ENCODE measurements around the gene HELT. TPM values are rescaled to one million over a fixed set of nuclear protein-coding genes. Genes with fewer than 3 reads are reported as not detected.

HELT gene
- total and polyA plus RNA-seq, 4 donors = not detected

DNA sequence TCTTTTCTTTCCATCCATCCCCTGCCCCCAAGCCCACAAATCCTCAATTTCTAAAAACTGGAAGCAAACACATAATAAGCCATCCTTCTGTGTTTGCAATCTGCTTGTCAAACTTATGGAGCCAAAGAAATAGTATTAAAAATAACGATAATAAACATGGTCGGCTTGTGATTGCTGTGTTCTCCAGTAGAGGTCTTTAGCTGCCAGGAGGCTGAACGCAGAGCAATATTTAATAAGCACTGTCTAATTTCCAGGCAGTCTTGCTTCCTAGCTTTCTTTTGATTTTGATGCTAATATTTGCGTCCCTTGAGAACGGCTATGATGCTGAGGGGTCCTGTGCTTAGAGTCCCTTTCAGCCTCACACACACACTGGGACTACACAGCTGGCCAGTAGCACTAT lies 3.2 kb upstream of the HELT start:
- H3K27me3 ChIP-seq (ENCODE audit: control insufficient read depth in 4 of 4, insufficient read depth in 4 of 4, low read length in 3 of 4) = peaks cover 2 to 26% (median 10%) of the 10 kb centered on the region in 4 donors

DNA sequence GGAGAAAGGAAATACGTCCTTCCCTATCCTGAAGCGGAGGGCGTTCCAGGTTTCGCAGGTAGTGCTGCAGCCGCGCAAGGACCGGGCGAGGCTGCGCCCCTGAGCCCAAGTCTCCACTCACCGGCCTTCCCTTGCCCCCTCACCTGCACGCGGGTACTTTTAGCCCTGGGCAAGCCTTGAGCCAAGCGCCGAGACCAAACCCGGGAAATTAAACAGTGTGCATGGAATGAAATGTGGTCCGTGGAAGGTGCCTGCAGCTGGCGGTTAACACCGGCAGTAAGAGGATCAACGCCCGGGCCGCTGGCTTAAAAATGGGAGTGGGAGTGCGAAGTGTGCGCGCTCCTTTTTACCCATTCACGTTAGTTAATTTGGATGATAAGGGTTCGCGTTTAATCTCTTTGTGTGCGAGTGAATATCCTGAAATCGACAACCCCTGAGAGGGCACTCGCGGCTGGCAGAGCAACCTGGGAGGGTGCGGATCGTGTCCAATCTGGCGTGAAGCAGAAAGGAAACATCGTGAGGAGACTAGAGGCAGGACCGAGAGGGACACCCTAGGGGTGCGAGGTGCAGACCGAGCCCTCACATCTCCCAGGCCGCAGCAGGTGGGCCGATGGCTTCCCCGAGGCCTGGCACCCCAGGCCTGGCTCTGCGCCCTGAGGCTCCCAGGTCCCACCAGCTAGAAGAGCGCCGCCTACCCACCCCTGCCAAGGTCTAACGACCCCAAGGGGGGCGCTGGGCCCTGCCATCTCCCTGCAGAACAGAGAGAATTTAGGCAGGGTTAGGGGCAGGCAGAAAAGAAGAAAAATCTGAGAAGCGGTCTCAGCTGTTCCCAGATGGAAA lies 2.0 kb upstream of the HELT start:
- Histone ChIP-seq H3K27ac (ENCODE audit: low read depth in 1 of 2, low read length in 2 of 2) (no peak overlapping the region), H3K9me3 (ENCODE audit: control insufficient read depth in 4 of 4, low read length in 3 of 4) (no peaks in the 10 kb centered on the region), H3K36me3 (ENCODE audit: control insufficient read depth in 4 of 4, insufficient read depth in 3 of 4, low read depth in 1 of 4, low read length in 3 of 4) (no peaks in the 10 kb centered on the region), H3K9ac (ENCODE audit: low read depth in 1 of 2, low read length in 2 of 2) (no peak overlapping the region), H3K4me1 (ENCODE audit: control insufficient read depth in 4 of 4, insufficient read depth in 4 of 4, low read length in 3 of 4) (peaks cover 6 to 48% (median 33%) of the 10 kb centered on the region in 4 donors), H3K27me3 (ENCODE audit: control insufficient read depth in 4 of 4, insufficient read depth in 4 of 4, low read length in 3 of 4) (peaks cover 2 to 35% (median 10%) of the 10 kb centered on the region in 4 donors), H3K4me3 (ENCODE audit: low read depth in 1 of 3, low read length in 3 of 3) (no peak overlapping the region)
- peak; percentile 27 for DNase-seq (ENCODE audit: low spot score)
- no peak for TF ChIP-seq SP1 (IDR thresholded peaks at IDR 0.05)
- TF ChIP-seq, protein P1, sequence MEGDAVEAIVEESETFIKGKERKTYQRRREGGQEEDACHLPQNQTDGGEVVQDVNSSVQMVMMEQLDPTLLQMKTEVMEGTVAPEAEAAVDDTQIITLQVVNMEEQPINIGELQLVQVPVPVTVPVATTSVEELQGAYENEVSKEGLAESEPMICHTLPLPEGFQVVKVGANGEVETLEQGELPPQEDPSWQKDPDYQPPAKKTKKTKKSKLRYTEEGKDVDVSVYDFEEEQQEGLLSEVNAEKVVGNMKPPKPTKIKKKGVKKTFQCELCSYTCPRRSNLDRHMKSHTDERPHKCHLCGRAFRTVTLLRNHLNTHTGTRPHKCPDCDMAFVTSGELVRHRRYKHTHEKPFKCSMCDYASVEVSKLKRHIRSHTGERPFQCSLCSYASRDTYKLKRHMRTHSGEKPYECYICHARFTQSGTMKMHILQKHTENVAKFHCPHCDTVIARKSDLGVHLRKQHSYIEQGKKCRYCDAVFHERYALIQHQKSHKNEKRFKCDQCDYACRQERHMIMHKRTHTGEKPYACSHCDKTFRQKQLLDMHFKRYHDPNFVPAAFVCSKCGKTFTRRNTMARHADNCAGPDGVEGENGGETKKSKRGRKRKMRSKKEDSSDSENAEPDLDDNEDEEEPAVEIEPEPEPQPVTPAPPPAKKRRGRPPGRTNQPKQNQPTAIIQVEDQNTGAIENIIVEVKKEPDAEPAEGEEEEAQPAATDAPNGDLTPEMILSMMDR (IDR thresholded peaks at IDR 0.05; ENCODE audit: low read depth, low read length, missing input control) = no peak
- WGBS = 6% methylated on average over 47 of the region's 47 CpGs

More for the DNA sequence above, 3.2 kb upstream of the HELT start:
- TF ChIP-seq NR2F2 (IDR thresholded peaks at IDR 0.05) (no peak), FOXA1 (IDR thresholded peaks at IDR 0.05) (no peak), TAF1 (conservative IDR thresholded peaks at IDR 0.05) (no peak), HNF4A (conservative IDR thresholded peaks at IDR 0.05) (no peak), GABPA (IDR thresholded peaks at IDR 0.05 in 1 of 2, conservative IDR thresholded peaks at IDR 0.05 in 1 of 2) (no peak), SP1 (IDR thresholded peaks at IDR 0.05) (no peak), EGR1 (IDR thresholded peaks at IDR 0.05; ENCODE audit: low read depth in 2 of 2) (no peak), YY1 (IDR thresholded peaks at IDR 0.05) (no peak), HNF4G (IDR thresholded peaks at IDR 0.05) (no peak), JUND (IDR thresholded peaks at IDR 0.05) (no peak)
- TF ChIP-seq, protein P2, sequence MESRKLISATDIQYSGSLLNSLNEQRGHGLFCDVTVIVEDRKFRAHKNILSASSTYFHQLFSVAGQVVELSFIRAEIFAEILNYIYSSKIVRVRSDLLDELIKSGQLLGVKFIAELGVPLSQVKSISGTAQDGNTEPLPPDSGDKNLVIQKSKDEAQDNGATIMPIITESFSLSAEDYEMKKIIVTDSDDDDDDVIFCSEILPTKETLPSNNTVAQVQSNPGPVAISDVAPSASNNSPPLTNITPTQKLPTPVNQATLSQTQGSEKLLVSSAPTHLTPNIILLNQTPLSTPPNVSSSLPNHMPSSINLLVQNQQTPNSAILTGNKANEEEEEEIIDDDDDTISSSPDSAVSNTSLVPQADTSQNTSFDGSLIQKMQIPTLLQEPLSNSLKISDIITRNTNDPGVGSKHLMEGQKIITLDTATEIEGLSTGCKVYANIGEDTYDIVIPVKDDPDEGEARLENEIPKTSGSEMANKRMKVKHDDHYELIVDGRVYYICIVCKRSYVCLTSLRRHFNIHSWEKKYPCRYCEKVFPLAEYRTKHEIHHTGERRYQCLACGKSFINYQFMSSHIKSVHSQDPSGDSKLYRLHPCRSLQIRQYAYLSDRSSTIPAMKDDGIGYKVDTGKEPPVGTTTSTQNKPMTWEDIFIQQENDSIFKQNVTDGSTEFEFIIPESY (IDR thresholded peaks at IDR 0.05) = no peak
- TF ChIP-seq, protein P1 (IDR thresholded peaks at IDR 0.05; ENCODE audit: low read depth, low read length, missing input control) = no peak
- TF ChIP-seq, protein P3, sequence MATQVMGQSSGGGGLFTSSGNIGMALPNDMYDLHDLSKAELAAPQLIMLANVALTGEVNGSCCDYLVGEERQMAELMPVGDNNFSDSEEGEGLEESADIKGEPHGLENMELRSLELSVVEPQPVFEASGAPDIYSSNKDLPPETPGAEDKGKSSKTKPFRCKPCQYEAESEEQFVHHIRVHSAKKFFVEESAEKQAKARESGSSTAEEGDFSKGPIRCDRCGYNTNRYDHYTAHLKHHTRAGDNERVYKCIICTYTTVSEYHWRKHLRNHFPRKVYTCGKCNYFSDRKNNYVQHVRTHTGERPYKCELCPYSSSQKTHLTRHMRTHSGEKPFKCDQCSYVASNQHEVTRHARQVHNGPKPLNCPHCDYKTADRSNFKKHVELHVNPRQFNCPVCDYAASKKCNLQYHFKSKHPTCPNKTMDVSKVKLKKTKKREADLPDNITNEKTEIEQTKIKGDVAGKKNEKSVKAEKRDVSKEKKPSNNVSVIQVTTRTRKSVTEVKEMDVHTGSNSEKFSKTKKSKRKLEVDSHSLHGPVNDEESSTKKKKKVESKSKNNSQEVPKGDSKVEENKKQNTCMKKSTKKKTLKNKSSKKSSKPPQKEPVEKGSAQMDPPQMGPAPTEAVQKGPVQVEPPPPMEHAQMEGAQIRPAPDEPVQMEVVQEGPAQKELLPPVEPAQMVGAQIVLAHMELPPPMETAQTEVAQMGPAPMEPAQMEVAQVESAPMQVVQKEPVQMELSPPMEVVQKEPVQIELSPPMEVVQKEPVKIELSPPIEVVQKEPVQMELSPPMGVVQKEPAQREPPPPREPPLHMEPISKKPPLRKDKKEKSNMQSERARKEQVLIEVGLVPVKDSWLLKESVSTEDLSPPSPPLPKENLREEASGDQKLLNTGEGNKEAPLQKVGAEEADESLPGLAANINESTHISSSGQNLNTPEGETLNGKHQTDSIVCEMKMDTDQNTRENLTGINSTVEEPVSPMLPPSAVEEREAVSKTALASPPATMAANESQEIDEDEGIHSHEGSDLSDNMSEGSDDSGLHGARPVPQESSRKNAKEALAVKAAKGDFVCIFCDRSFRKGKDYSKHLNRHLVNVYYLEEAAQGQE (IDR thresholded peaks at IDR 0.05) = no peak
- H3K36me3 ChIP-seq (ENCODE audit: control insufficient read depth in 4 of 4, insufficient read depth in 3 of 4, low read depth in 1 of 4, low read length in 3 of 4) = no peaks in the 10 kb centered on the region
- 57% methylated on average over 5 of the region's 5 CpGs for WGBS
- peaks cover 6 to 36% (median 24%) of the 10 kb centered on the region in 4 donors for H3K4me1 ChIP-seq (ENCODE audit: control insufficient read depth in 4 of 4, insufficient read depth in 4 of 4, low read length in 3 of 4)
- DNase-seq (ENCODE audit: low spot score) = no peak
- no peaks in the 10 kb centered on the region for H3K9me3 ChIP-seq (ENCODE audit: control insufficient read depth in 4 of 4, low read length in 3 of 4)
- H3K27ac ChIP-seq (ENCODE audit: low read depth in 1 of 2, low read length in 2 of 2) = no peak overlapping the region
- no peak overlapping the region for H3K9ac ChIP-seq (ENCODE audit: low read depth in 1 of 2, low read length in 2 of 2)
- no peak overlapping the region for H3K4me3 ChIP-seq (ENCODE audit: low read depth in 1 of 3, low read length in 3 of 3)
